Transverse colon (tissue), 4 donors: ENCODE measurements around the gene ARHGAP6. TPM values are rescaled to one million over a fixed set of nuclear protein-coding genes. Genes with fewer than 3 reads are reported as not detected.

Source experiments
- DNase-seq: peaks from one replicate; pipeline ENCODE4 v3.0.0-alpha.2; 2019
- H3K27ac ChIP-seq, 4 donors: fragments of 200-600 bp; sonication (generic); 2 replicates each; pipeline ENCODE4 v1.5.1; 2016 to 2018; ENCODE audit warnings: inconsistent platforms in 4 of 4
- H3K27me3 ChIP-seq: fragments of 200-600 bp; sonication (generic); 2 replicates; pipeline ENCODE4 v1.5.1; 2017; ENCODE audit warnings: inconsistent platforms
- H3K36me3 ChIP-seq, 4 donors: fragments of 200-600 bp; sonication (generic); 2 replicates each; pipeline ENCODE4 v1.5.1; 2017 to 2019; ENCODE audit warnings: inconsistent platforms in 4 of 4
- H3K4me1 ChIP-seq, 4 donors: fragments of 200-600 bp; sonication (generic); 2 replicates each; pipeline ENCODE4 v1.5.1; 2017 to 2020; ENCODE audit warnings: inconsistent platforms in 4 of 4
- H3K4me3 ChIP-seq, 4 donors: fragments of 200-600 bp; sonication (generic); 1 replicate in 1 of 4; 2 replicates in 3 of 4; pipeline versions ENCODE4 v1.5.1 to v1.6.1; 2017 to 2019; ENCODE audit warnings: inconsistent platforms in 4 of 4
- H3K9me3 ChIP-seq, 2 donors: fragments of 200-600 bp; sonication (generic); 2 replicates each; pipeline ENCODE4 v1.5.1; 2017 to 2019; ENCODE audit warnings: inconsistent platforms in 2 of 2
- EP300 ChIP-seq: sonication (generic); formaldehyde crosslinking; IDR thresholded peaks from one replicate; pipeline ENCODE4 v1.6.1; 2017; ENCODE audit warnings: antibody characterized with exemption, low read depth
- POLR2A ChIP-seq: fragments of 450-650 bp; IDR thresholded peaks from one replicate; pipeline ENCODE4 v1.6.1; 2016; ENCODE audit warnings: antibody characterized with exemption, mild to moderate bottlenecking, moderate library complexity
- POLR2AphosphoS5 ChIP-seq, 3 donors: sonication (generic); formaldehyde crosslinking; IDR thresholded peaks; one replicate each; pipeline ENCODE4 v1.6.1; 2016; ENCODE audit warnings: antibody characterized with exemption in 3 of 3
- WGBS, 2 donors: methylation state at CpG; one replicate each; pipeline ENCODE4 v1.1.5; 2018; ENCODE audit warnings: low coverage in 1 of 2; 5-methylcytosine and 5-hydroxymethylcytosine counted together
- in situ Hi-C, 4 donors: fragments of 200-750 bp; cut with MboI; loops; one replicate each; pipeline versions ENCODE4 v1.15.0 to v1.15.1; 2017; ENCODE audit warnings: low sequenced_read_pairs in 3 of 4, low pct_ligation_motif_present in 1 of 4, low pct_unique_long_range_greater_than_20kb in 1 of 4
- intact Hi-C: fragments of 100-400 bp; cut with DNase I; formaldehyde crosslinking; loops from one replicate; pipeline ENCODE4 v1.15.1; 2023; ENCODE audit warnings: low total_unique reads
- total RNA-seq, 4 donors: library from RNA; depleted of rRNA; stranded (reverse); fragments of >200 nt; gene quantifications; one replicate each; pipeline ENCODE4 v1.1.0, GENCODE V29; 2016
- TF ChIP-seq, protein P1 (sequence below), 5 experiments: fragments of 200-600 bp in 3 of 5; fragments of 450-650 bp in 2 of 5; sonication (generic) in 3 of 5; IDR thresholded peaks; 1 replicate in 2 of 5; 2 replicates in 3 of 5; pipeline ENCODE4 v1.5.1; 2016 to 2017; ENCODE audit warnings: antibody characterized with exemption in 5 of 5, inconsistent platforms in 3 of 5, mild to moderate bottlenecking in 2 of 5, moderate library complexity in 1 of 5

The ARHGAP6 gene
- total RNA-seq, 4 donors from 2014 or later, result 5.0 to 12.4 (median 9.0) TPM

DNA sequence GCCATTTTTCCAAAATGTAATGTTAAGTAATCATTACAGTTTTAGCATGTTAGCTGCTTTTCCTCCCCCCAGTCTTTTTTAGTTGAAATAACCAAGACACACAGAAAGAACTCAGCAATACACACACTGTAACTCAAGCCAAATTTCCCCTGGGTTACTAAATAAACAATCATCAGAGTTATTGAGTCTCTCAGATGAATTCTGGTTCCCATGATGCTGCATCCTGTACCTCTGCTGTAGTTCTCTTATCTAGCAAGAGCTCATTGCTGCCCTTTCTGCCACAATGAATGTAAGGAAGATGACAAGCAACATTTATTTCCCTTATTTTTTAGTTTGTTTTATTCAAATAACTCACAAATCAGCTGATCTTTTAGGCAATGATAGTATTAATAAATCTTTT, 185.1 kb downstream of the ARHGAP6 start:
- H3K9me3 ChIP-seq, result no peaks in the 10 kb centered on the region
- H3K27me3 ChIP-seq, result no peaks in the 10 kb centered on the region
- no peaks in the 10 kb centered on the region for H3K36me3 ChIP-seq
- in situ Hi-C loops (no loop called here), intact Hi-C loops (no loop called here)
- no peak overlapping the region for H3K4me3 ChIP-seq
- TF ChIP-seq EP300, result no peak
- TF ChIP-seq POLR2A, result no peak
- no peak for TF ChIP-seq POLR2AphosphoS5 (IDR thresholded peaks at IDR 0.05)
- TF ChIP-seq, protein P1, sequence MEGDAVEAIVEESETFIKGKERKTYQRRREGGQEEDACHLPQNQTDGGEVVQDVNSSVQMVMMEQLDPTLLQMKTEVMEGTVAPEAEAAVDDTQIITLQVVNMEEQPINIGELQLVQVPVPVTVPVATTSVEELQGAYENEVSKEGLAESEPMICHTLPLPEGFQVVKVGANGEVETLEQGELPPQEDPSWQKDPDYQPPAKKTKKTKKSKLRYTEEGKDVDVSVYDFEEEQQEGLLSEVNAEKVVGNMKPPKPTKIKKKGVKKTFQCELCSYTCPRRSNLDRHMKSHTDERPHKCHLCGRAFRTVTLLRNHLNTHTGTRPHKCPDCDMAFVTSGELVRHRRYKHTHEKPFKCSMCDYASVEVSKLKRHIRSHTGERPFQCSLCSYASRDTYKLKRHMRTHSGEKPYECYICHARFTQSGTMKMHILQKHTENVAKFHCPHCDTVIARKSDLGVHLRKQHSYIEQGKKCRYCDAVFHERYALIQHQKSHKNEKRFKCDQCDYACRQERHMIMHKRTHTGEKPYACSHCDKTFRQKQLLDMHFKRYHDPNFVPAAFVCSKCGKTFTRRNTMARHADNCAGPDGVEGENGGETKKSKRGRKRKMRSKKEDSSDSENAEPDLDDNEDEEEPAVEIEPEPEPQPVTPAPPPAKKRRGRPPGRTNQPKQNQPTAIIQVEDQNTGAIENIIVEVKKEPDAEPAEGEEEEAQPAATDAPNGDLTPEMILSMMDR (IDR thresholded peaks at IDR 0.05), result no peak
- no peak for DNase-seq
- no peaks in the 10 kb centered on the region for H3K4me1 ChIP-seq
- no peak overlapping the region for H3K27ac ChIP-seq

GRCh38 chrX:11478911-11479310, 186.8 kb downstream of the ARHGAP6 start:
- peak overlapping the region in 1 of 4 donors; percentile 1 for H3K27ac ChIP-seq
- no peaks in the 10 kb centered on the region for H3K4me1 ChIP-seq

DNA sequence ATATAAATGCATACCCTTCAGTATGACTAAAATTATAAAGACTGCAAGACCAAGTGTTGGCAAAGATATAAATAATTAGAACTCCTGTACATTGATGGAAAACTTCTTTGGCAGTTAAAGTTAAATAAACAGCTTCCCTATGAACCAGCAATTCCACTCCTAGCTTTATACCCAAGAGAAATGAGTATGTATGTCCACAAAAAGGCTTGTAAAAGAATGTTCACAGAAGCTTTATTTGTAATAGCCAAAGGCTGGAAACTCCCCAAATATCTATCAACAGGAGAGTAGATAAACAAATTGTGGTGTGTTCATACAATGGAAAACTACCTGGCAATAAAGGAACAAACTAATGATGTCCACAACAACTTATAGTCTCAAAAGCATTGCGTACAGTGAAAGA, 187.7 kb downstream of the ARHGAP6 start:
- intact Hi-C loops (no loop called here), in situ Hi-C loops (no loop called here)
- WGBS, 2 donors, result 67 to 91% methylated on average over 1 of the region's 1 CpG
- H3K4me3 ChIP-seq, result no peak overlapping the region
- H3K9me3 ChIP-seq, result no peaks in the 10 kb centered on the region
- H3K4me1 ChIP-seq, result no peaks in the 10 kb centered on the region
- H3K27ac ChIP-seq, result no peak overlapping the region
- TF ChIP-seq POLR2AphosphoS5 (IDR thresholded peaks at IDR 0.05) (no peak), POLR2A (no peak), EP300 (no peak)
- TF ChIP-seq, protein P1 (IDR thresholded peaks at IDR 0.05), result no peak
- no peaks in the 10 kb centered on the region for H3K36me3 ChIP-seq
- H3K27me3 ChIP-seq, result no peaks in the 10 kb centered on the region
- no peak for DNase-seq

More at GRCh38 chrX:11478911-11479310, 186.8 kb downstream of the ARHGAP6 start:
- TF ChIP-seq EP300, result no peak
- TF ChIP-seq, protein P1 (IDR thresholded peaks at IDR 0.05), result no peak
- no peak for TF ChIP-seq POLR2A
- no peak for TF ChIP-seq POLR2AphosphoS5 (IDR thresholded peaks at IDR 0.05)
- Histone ChIP-seq H3K4me3 (no peak overlapping the region), H3K9me3 (no peaks in the 10 kb centered on the region), H3K27me3 (no peaks in the 10 kb centered on the region), H3K36me3 (no peaks in the 10 kb centered on the region)
- 80% methylated on average over 3 of the region's 3 CpGs; no CpG with 5 or more reads in 1 of the 2 donors for WGBS, 2 donors
- no peak for DNase-seq
- intact Hi-C loops, result no loop called here
- in situ Hi-C loops, result no loop called here

DNA sequence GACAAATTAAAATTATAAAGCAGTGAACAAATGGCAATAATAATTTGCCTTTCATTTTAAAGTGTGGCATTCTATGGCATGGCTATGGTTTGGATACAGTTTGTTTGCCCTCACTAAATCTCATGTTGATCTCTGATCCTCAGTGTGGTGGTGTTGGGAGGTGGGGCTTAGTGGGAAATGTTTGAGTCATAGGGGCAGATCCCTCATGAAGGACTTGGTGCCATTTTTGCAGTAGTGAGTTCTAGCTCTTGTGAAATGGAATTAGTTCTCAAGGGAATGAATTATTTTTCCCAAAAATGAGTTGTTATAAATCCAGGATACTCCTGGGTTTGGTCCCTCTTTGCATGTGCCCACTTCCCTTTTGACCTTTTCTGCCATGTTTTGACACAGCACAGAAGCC, 191.1 kb downstream of the ARHGAP6 start:
- no peaks in the 10 kb centered on the region for H3K4me1 ChIP-seq
- H3K27me3 ChIP-seq, result no peaks in the 10 kb centered on the region
- H3K36me3 ChIP-seq, result no peaks in the 10 kb centered on the region
- no peak overlapping the region for H3K4me3 ChIP-seq
- TF ChIP-seq, protein P1 (IDR thresholded peaks at IDR 0.05), result no peak
- TF ChIP-seq EP300 (no peak), POLR2AphosphoS5 (IDR thresholded peaks at IDR 0.05) (no peak), POLR2A (no peak)
- in situ Hi-C loops, result no loop called here
- DNase-seq, result no peak
- intact Hi-C loops, result no loop called here
- no peaks in the 10 kb centered on the region for H3K9me3 ChIP-seq
- H3K27ac ChIP-seq, result no peak overlapping the region
